Right kidney (tissue), 1 donor: Measurements from ENCODE around the gene TOE1.
"Not testable (repeated sequence)": the region's sequence is repeated elsewhere in the genome, so short reads cannot be mapped to it uniquely, and the experiment has no call there.

ENCODE experiments used
- DNase-seq: peaks from one replicate; pipeline ENCODE4 v3.0.0-alpha.2; 2016

Gene TOE1

GRCh38 chr1:45355683-45356082 lies 15.7 kb downstream of the TOE1 start:
- DNase-seq, result no peak

GRCh38 chr1:45356186-45356585 lies 16.2 kb downstream of the TOE1 start:
- DNase-seq, result no peak

GRCh38 chr1:45359882-45360513 lies 20.0 kb downstream of the TOE1 start:
- peak; percentile 29 for DNase-seq

GRCh38 chr1:45360981-45361380 lies 21.0 kb downstream of the TOE1 start:
- DNase-seq, result not testable (repeated sequence)

GRCh38 chr1:45364294-45364693 lies 24.3 kb downstream of the TOE1 start:
- DNase-seq, result no peak

GRCh38 chr1:45365051-45365450 lies 25.1 kb downstream of the TOE1 start:
- DNase-seq, result no peak

GRCh38 chr1:45370575-45370974 lies 30.6 kb downstream of the TOE1 start:
- no peak for DNase-seq

- no peak for DNase-seq
These were observed 33.6 kb downstream of the TOE1 start for GRCh38 chr1:45373573-45373972.

- no peak for DNase-seq
These were observed 35.4 kb downstream of the TOE1 start for GRCh38 chr1:45375104-45376090.

GRCh38 chr1:45378184-45378583 lies 38.2 kb downstream of the TOE1 start:
- DNase-seq, result no peak

- DNase-seq, result no peak
These were observed 39.6 kb downstream of the TOE1 start for GRCh38 chr1:45379524-45379923.

GRCh38 chr1:45380125-45380524 lies 40.2 kb downstream of the TOE1 start:
- DNase-seq, result no peak

- DNase-seq, result no peak
These were observed 40.8 kb downstream of the TOE1 start for GRCh38 chr1:45380730-45381129.

GRCh38 chr1:45381243-45381642 lies 41.3 kb downstream of the TOE1 start:
- no peak for DNase-seq

- DNase-seq, result no peak
These were observed 43.2 kb downstream of the TOE1 start for GRCh38 chr1:45383191-45383590.

GRCh38 chr1:45384213-45384612 lies 44.2 kb downstream of the TOE1 start:
- not testable (repeated sequence) for DNase-seq

GRCh38 chr1:45385302-45385701 lies 45.3 kb downstream of the TOE1 start:
- DNase-seq, result no peak

- no peak for DNase-seq
These were observed 46.2 kb downstream of the TOE1 start for GRCh38 chr1:45386219-45386618.
